ENCODE results near the gene REEP2. TPM values are rescaled to one million over a fixed set of nuclear protein-coding genes. Genes with fewer than 3 reads are reported as not detected.

The REEP2 gene
- total and polyA plus RNA-seq, 2 experiments from 2014 or later = 20.5 to 29.8 TPM

DNA sequence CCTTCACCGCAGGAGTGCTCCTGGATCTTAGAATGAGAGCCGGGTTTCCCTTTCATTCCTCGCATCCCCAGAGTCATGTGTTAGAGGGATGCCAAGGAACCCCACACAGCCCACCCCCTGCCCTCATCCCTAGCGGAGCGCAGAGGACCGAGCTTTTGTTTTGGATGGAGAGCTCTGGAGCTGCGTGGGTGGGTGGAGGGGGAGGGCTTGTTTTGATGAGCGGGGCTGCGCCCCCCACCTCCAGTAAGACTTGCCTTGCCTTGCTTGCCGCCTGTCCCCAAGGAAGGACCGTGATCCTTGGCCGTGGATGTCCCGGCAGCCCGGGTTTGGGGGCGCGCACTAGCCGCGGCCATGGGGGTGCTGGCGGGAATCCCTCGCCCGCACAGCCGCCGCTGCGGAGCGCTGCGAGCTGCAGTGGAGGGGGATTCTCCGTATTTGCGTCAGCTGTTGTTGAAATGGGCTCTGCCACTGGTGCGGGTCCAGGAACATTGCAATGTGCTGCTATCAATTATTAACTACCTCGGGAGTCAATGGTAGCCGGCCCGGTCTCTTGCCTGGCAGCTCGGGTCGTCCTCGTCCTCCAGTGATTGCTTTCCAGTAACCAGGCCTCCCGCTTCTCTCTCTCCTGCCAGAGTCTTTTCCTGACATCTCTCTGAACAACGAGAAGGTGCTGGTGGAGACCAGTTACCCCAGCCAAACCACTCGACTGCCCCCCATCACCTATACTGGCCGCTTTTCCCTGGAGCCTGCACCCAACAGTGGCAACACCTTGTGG is 27.5 kb downstream of the REEP2 start:
- peaks cover 14% of the 10 kb centered on the region; the same call in 1 of the 2 replicates for H4K20me1 ChIP-seq (replicated peaks; ENCODE audit: insufficient read depth)
- H3K4me3 ChIP-seq = peak overlapping the region; percentile 94
- no peaks in the 10 kb centered on the region for H3K4me1 ChIP-seq (ENCODE audit: insufficient read depth)
- peak overlapping the region; percentile 96 for H3K4me2 ChIP-seq
- no peak overlapping the region for H3K27ac ChIP-seq (ENCODE audit: low read depth)
- H3K79me2 ChIP-seq (replicated peaks; ENCODE audit: insufficient read depth) = no peaks in the 10 kb centered on the region
- ATAC-seq (no peak), DNase-seq (ENCODE audit: low spot score) (no peak)
- H3K27me3 ChIP-seq (ENCODE audit: insufficient read depth) = peaks cover 26% of the 10 kb centered on the region
- H3K4me1 Mint-ChIP-seq = peaks cover 27% of the 10 kb centered on the region
- H3K27me3 Mint-ChIP-seq (ENCODE audit: insufficient read depth, low read depth, poor library complexity) = peaks cover 50% of the 10 kb centered on the region
- peaks cover 9% of the 10 kb centered on the region for H3F3A ChIP-seq (replicated peaks; ENCODE audit: low read depth)
- TF ChIP-seq, protein P1, sequence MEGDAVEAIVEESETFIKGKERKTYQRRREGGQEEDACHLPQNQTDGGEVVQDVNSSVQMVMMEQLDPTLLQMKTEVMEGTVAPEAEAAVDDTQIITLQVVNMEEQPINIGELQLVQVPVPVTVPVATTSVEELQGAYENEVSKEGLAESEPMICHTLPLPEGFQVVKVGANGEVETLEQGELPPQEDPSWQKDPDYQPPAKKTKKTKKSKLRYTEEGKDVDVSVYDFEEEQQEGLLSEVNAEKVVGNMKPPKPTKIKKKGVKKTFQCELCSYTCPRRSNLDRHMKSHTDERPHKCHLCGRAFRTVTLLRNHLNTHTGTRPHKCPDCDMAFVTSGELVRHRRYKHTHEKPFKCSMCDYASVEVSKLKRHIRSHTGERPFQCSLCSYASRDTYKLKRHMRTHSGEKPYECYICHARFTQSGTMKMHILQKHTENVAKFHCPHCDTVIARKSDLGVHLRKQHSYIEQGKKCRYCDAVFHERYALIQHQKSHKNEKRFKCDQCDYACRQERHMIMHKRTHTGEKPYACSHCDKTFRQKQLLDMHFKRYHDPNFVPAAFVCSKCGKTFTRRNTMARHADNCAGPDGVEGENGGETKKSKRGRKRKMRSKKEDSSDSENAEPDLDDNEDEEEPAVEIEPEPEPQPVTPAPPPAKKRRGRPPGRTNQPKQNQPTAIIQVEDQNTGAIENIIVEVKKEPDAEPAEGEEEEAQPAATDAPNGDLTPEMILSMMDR (conservative IDR thresholded peaks at IDR 0.05; ENCODE audit: low read depth in 2 of 2) = no peak
- TF ChIP-seq, protein P2, sequence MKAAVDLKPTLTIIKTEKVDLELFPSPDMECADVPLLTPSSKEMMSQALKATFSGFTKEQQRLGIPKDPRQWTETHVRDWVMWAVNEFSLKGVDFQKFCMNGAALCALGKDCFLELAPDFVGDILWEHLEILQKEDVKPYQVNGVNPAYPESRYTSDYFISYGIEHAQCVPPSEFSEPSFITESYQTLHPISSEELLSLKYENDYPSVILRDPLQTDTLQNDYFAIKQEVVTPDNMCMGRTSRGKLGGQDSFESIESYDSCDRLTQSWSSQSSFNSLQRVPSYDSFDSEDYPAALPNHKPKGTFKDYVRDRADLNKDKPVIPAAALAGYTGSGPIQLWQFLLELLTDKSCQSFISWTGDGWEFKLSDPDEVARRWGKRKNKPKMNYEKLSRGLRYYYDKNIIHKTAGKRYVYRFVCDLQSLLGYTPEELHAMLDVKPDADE (IDR thresholded peaks at IDR 0.05) = no peak
- TF ChIP-seq CREB1 (CRISPR knock-in tag; IDR thresholded peaks at IDR 0.05; ENCODE audit: low read depth) (no peak), ZNF114 (CRISPR knock-in tag; IDR thresholded peaks at IDR 0.05) (no peak)
- TF ChIP-seq, protein P3, sequence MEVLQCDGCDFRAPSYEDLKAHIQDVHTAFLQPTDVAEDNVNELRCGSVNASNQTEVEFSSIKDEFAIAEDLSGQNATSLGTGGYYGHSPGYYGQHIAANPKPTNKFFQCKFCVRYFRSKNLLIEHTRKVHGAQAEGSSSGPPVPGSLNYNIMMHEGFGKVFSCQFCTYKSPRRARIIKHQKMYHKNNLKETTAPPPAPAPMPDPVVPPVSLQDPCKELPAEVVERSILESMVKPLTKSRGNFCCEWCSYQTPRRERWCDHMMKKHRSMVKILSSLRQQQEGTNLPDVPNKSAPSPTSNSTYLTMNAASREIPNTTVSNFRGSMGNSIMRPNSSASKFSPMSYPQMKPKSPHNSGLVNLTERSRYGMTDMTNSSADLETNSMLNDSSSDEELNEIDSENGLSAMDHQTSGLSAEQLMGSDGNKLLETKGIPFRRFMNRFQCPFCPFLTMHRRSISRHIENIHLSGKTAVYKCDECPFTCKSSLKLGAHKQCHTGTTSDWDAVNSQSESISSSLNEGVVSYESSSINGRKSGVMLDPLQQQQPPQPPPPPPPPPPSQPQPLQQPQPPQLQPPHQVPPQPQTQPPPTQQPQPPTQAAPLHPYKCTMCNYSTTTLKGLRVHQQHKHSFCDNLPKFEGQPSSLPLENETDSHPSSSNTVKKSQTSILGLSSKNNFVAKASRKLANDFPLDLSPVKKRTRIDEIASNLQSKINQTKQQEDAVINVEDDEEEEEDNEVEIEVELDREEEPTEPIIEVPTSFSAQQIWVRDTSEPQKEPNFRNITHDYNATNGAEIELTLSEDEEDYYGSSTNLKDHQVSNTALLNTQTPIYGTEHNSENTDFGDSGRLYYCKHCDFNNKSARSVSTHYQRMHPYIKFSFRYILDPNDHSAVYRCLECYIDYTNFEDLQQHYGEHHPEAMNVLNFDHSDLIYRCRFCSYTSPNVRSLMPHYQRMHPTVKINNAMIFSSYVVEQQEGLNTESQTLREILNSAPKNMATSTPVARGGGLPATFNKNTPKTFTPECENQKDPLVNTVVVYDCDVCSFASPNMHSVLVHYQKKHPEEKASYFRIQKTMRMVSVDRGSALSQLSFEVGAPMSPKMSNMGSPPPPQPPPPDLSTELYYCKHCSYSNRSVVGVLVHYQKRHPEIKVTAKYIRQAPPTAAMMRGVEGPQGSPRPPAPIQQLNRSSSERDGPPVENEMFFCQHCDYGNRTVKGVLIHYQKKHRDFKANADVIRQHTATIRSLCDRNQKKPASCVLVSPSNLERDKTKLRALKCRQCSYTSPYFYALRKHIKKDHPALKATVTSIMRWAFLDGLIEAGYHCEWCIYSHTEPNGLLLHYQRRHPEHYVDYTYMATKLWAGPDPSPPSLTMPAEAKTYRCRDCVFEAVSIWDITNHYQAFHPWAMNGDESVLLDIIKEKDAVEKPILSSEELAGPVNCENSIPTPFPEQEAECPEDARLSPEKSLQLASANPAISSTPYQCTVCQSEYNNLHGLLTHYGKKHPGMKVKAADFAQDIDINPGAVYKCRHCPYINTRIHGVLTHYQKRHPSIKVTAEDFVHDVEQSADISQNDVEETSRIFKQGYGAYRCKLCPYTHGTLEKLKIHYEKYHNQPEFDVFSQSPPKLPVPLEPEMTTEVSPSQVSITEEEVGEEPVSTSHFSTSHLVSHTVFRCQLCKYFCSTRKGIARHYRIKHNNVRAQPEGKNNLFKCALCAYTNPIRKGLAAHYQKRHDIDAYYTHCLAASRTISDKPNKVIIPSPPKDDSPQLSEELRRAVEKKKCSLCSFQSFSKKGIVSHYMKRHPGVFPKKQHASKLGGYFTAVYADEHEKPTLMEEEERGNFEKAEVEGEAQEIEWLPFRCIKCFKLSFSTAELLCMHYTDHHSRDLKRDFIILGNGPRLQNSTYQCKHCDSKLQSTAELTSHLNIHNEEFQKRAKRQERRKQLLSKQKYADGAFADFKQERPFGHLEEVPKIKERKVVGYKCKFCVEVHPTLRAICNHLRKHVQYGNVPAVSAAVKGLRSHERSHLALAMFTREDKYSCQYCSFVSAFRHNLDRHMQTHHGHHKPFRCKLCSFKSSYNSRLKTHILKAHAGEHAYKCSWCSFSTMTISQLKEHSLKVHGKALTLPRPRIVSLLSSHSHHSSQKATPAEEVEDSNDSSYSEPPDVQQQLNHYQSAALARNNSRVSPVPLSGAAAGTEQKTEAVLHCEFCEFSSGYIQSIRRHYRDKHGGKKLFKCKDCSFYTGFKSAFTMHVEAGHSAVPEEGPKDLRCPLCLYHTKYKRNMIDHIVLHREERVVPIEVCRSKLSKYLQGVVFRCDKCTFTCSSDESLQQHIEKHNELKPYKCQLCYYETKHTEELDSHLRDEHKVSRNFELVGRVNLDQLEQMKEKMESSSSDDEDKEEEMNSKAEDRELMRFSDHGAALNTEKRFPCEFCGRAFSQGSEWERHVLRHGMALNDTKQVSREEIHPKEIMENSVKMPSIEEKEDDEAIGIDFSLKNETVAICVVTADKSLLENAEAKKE (CRISPR knock-in tag; IDR thresholded peaks at IDR 0.05) = no peak
- peak overlapping the region; percentile 84 for H3K4me3 Mint-ChIP-seq
- H3K9me3 Mint-ChIP-seq = peaks cover 15% of the 10 kb centered on the region; the same call in 2 of the 3 replicates
- H3K36me3 ChIP-seq (ENCODE audit: insufficient read depth) = 0 out of 2 replicates have a peak, but pooled peaks cover 3% of the 10 kb centered on the region
- no peak overlapping the region for H3K27ac Mint-ChIP-seq
- no peak overlapping the region for H2AFZ ChIP-seq
- peaks cover 28% of the 10 kb centered on the region for H3K36me3 Mint-ChIP-seq (ENCODE audit: low read depth)
- no peaks in the 10 kb centered on the region for H3K9me2 ChIP-seq (ENCODE audit: insufficient read depth)

Measured in GM23338 (cell line).